Measurements from ENCODE around the gene ZNF639. TPM values are rescaled to one million over a fixed set of nuclear protein-coding genes. Genes with fewer than 3 reads are reported as not detected.

Gene ZNF639
- total RNA-seq, 1 donor from 2014 or later = 28.9 TPM

DNA sequence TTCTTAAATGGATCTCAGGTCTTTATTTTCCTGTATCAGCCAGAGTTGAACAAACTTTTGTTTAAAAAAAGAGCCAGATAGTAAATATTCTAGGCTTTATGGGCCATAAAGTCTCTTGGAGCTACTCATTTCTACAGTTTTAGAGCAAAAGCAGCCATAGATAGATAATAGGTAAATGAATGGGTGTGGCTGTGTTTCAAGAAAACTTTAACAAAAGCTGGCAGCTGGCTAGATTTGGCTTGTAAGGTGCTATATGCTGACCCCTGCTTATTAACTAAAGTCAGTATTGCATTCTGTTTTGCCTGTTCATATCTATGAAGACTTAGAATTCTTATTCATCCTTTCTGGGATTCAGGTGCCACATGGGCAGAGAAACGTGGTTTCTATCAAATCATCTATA, 53.6 kb downstream of the ZNF639 start:
- intact Hi-C loops (cut with DNase I) = no loop called here
- no peaks in the 10 kb centered on the region for H3K4me1 ChIP-seq
- DNase-seq (no peak), ATAC-seq (no peak)
- H3K36me3 ChIP-seq = peaks cover 82% of the 10 kb centered on the region
- H3K4me3 ChIP-seq = no peak overlapping the region
- no peak overlapping the region for H3K27ac ChIP-seq
- TF ChIP-seq CTCF (IDR thresholded peaks at IDR 0.05) = no peak
- H3K27me3 ChIP-seq = no peaks in the 10 kb centered on the region
- no peaks in the 10 kb centered on the region for H3K9me3 ChIP-seq

Other genes with a start within 250 kb of the ZNF639 start
- gene PIK3CA, start 174.7 kb upstream of the ZNF639 start, total RNA-seq = 30.6 TPM
- 2.5 TPM for gene KCNMB3, start 71.9 kb upstream of the ZNF639 start, total RNA-seq
- gene MFN1, start 24.7 kb downstream of the ZNF639 start, total RNA-seq = 48.3 TPM
- gene GNB4, start 128.4 kb downstream of the ZNF639 start, total RNA-seq = 56.6 TPM
- 33.2 TPM for gene ACTL6A, start 239.9 kb downstream of the ZNF639 start, total RNA-seq